Keratinocyte (primary cell): ENCODE measurements around the gene PKD1. TPM values are rescaled to one million over a fixed set of nuclear protein-coding genes. Genes with fewer than 3 reads are reported as not detected.

ENCODE experiments used
- DNase-seq: peaks from one replicate; pipeline ENCODE4 v3.0.0-alpha.2; 2011; ENCODE audit warnings: low read depth, missing footprints, low spot score
- FAIRE-seq: peaks from 2 replicates; lab custom pipeline; 2011; peaks lifted over from hg19 to GRCh38; lab: Jason Lieb, UNC
- H2AFZ ChIP-seq: 2 replicates; pipeline ENCODE4 v1.6.0; 2012; ENCODE audit warnings: low read length, control low read depth, inconsistent platforms; ENCODE audit not compliant: control insufficient read depth
- H3K27ac ChIP-seq: 2 replicates; pipeline ENCODE4 v1.5.1; 2011; ENCODE audit warnings: low read length; ENCODE audit not compliant: control insufficient read depth, insufficient read depth
- H3K27me3 ChIP-seq: 3 replicates; pipeline ENCODE4 v1.6.0; 2011; ENCODE audit warnings: low read length; ENCODE audit not compliant: control insufficient read depth, insufficient read depth; ENCODE audit errors: extremely low read depth
- H3K36me3 ChIP-seq, 2 experiments: 2 replicates in 1 of 2; 3 replicates in 1 of 2; pipeline ENCODE4 v1.5.1; 2011; ENCODE audit warnings: low read length in 2 of 2, mild to moderate bottlenecking in 1 of 2; ENCODE audit not compliant: control insufficient read depth in 2 of 2, insufficient read depth in 2 of 2; ENCODE audit errors: extremely low read depth in 1 of 2
- H3K4me1 ChIP-seq: 3 replicates; pipeline ENCODE4 v1.5.1; 2011; ENCODE audit warnings: low read length; ENCODE audit not compliant: control insufficient read depth, insufficient read depth; ENCODE audit errors: extremely low read depth
- H3K4me2 ChIP-seq: 3 replicates; pipeline ENCODE4 v1.6.0; 2011; ENCODE audit warnings: low read depth, low read length; ENCODE audit not compliant: control insufficient read depth, insufficient read depth; ENCODE audit errors: extremely low read depth
- H3K4me3 ChIP-seq, 3 experiments: fragments of 200-600 bp in 1 of 3; sonication (generic) in 1 of 3; 2 replicates in 2 of 3; 3 replicates in 1 of 3; pipeline ENCODE4 v1.5.1; 2011 to 2016; ENCODE audit warnings: low read length in 3 of 3, mild to moderate bottlenecking in 3 of 3, control low read depth in 2 of 3, inconsistent platforms in 1 of 3, low read depth in 1 of 3, mixed read lengths in 1 of 3, mixed run types in 1 of 3, moderate library complexity in 1 of 3; ENCODE audit not compliant: control insufficient read depth in 2 of 3, insufficient read depth in 2 of 3; ENCODE audit errors: extremely low read depth in 1 of 3
- H3K79me2 ChIP-seq: 2 replicates; pipeline ENCODE4 v1.6.0; 2012; ENCODE audit warnings: low read length; ENCODE audit not compliant: control insufficient read depth, insufficient read depth
- H3K9ac ChIP-seq: 3 replicates; pipeline ENCODE4 v1.6.0; 2011; ENCODE audit warnings: low read length; ENCODE audit not compliant: control insufficient read depth, insufficient read depth; ENCODE audit errors: extremely low read depth
- H3K9me1 ChIP-seq: 3 replicates; pipeline ENCODE4 v1.6.0; 2011; ENCODE audit warnings: low read length; ENCODE audit not compliant: control insufficient read depth, insufficient read depth; ENCODE audit errors: extremely low read depth
- H3K9me3 ChIP-seq: 2 replicates; pipeline ENCODE4 v1.5.1; 2012; ENCODE audit warnings: low read depth, low read length; ENCODE audit not compliant: control insufficient read depth
- H4K20me1 ChIP-seq: 3 replicates; pipeline ENCODE4 v1.6.0; 2011; ENCODE audit warnings: low read length; ENCODE audit not compliant: control insufficient read depth, insufficient read depth; ENCODE audit errors: extremely low read depth
- CTCF ChIP-seq, 3 experiments: IDR thresholded peaks in 1 of 3; conservative IDR thresholded peaks in 1 of 3; optimal IDR thresholded peaks in 1 of 3; 2 replicates in 2 of 3; 3 replicates in 1 of 3; pipeline versions ENCODE3 to v1.5.1; 2011; ENCODE audit warnings: low read length in 3 of 3, mild to moderate bottlenecking in 3 of 3, moderate library complexity in 2 of 3, control low read depth in 1 of 3, inconsistent platforms in 1 of 3; ENCODE audit not compliant: insufficient read depth in 2 of 3; ENCODE audit errors: extremely low read depth in 1 of 3
- EZH2 ChIP-seq: IDR thresholded peaks from one replicate; pipeline ENCODE4 v1.6.1; 2012; ENCODE audit warnings: inconsistent platforms, mild to moderate bottlenecking, low read length, moderate library complexity
- dilution Hi-C: fragments of 300-500 bp; cut with MboI; formaldehyde crosslinking; loops from one replicate; pipeline ENCODE4 v1.7.0; 2020; ENCODE audit warnings: low sequenced_read_pairs; ENCODE audit not compliant: extremely low pct_ligation_motif_present
- polyA plus RNA-seq, 5 experiments: library from polyadenylated mRNA; depleted of rRNA in 3 of 5; stranded (reverse) in 3 of 5; stranded (forward) in 1 of 5; unstranded in 1 of 5; fragments of >200 nt; gene quantifications; 1 replicate in 1 of 5; 2 replicates in 3 of 5; 3 replicates in 1 of 5; pipeline versions ENCODE4 v1.2.1 to v1.2.3, GENCODE V29; 2011 to 2012; ENCODE audit warnings: missing spikeins in 2 of 5, low read depth in 1 of 5, low replicate concordance in 1 of 5

PKD1 gene
- polyA plus RNA-seq, 1 donor (not counting 4 experiments of a cell fraction or from before 2014, with no cell fraction given): 10.6 TPM

GRCh38 chr16:2047330-2048115 lies 88.2 kb downstream of the PKD1 start, which contains the start of the genes NTHL1 and TSC2:
TSS of gene NTHL1 (minus strand) at chr16:2047834. CDS start at chr16:2047823, 11 bp downstream.
TSS of gene TSC2 (plus strand) at chr16:2047985. CDS start at chr16:2048616, 631 bp downstream.
- TF ChIP-seq CTCF (optimal IDR thresholded peaks at IDR 0.05 in 1 of 3, IDR thresholded peaks at IDR 0.05 in 1 of 3, conservative IDR thresholded peaks at IDR 0.05 in 1 of 3; ENCODE audit: extremely low read depth in 1 of 3, insufficient read depth in 2 of 3, low read length in 3 of 3): peak in 2 of 3 experiments; percentile 9 to 61
- no peak for TF ChIP-seq EZH2
- Histone ChIP-seq H3K4me1 (peaks cover 12% of the 10 kb centered on the region), H3K27me3 (no peaks in the 10 kb centered on the region), H3K79me2 (peaks cover 12% of the 10 kb centered on the region), H2AFZ (peak within 1 kb of the TSS; percentile 78), H3K4me3 (peak within 1 kb of the TSS; percentile 77 to 89 (median 84)), H4K20me1 (no peaks in the 10 kb centered on the region), H3K27ac (peak within 1 kb of the TSS; percentile 8), H3K9me3 (no peaks in the 10 kb centered on the region), H3K9me1 (no peaks in the 10 kb centered on the region), H3K36me3 (peaks cover 4 to 6% of the 10 kb centered on the region in 2 experiments), H3K4me2 (peak within 1 kb of the TSS; percentile 98), H3K9ac (peak within 1 kb of the TSS; percentile 82)
- dilution Hi-C loops: no loop called here
- FAIRE-seq (peak; percentile 74), DNase-seq (peak; percentile 77)

GRCh38 chr16:2046893-2047329 lies 88.8 kb downstream of the PKD1 start:
- Histone ChIP-seq H3K9ac (peak overlapping the region; percentile 82), H3K4me2 (peak overlapping the region; percentile 96), H3K36me3 (peaks cover under 1 to 4% of the 10 kb centered on the region in 2 experiments), H3K9me3 (no peaks in the 10 kb centered on the region), H3K4me3 (peak overlapping the region; percentile 77 to 89 (median 84)), H4K20me1 (no peaks in the 10 kb centered on the region), H3K79me2 (peaks cover 12% of the 10 kb centered on the region), H2AFZ (peak overlapping the region; percentile 78), H3K4me1 (peaks cover 12% of the 10 kb centered on the region), H3K27ac (no peak overlapping the region), H3K27me3 (no peaks in the 10 kb centered on the region), H3K9me1 (no peaks in the 10 kb centered on the region)
- FAIRE-seq: no peak
- TF ChIP-seq CTCF (optimal IDR thresholded peaks at IDR 0.05 in 1 of 3, IDR thresholded peaks at IDR 0.05 in 1 of 3, conservative IDR thresholded peaks at IDR 0.05 in 1 of 3; ENCODE audit: extremely low read depth in 1 of 3, insufficient read depth in 2 of 3, low read length in 3 of 3) (no peak), EZH2 (no peak)
- dilution Hi-C loops: no loop called here
- DNase-seq: no peak
